Activated CD8-positive, alpha-beta memory T cell treated with anti-CD3 and anti-CD28 coated beads for 4 hours (primary cell): ENCODE measurements around the gene VWA3A.
"Not testable (repeated sequence)": the region's sequence is repeated elsewhere in the genome, so short reads cannot be mapped to it uniquely, and the experiment has no call there.

Experiments used
- DNase-seq, 2 donors: peaks; one replicate each; pipeline ENCODE4 v3.0.0-alpha.2; 2020; ENCODE audit warnings: low read depth in 2 of 2

Gene VWA3A

GRCh38 chr16:22086440-22086839 is 5.9 kb upstream of the VWA3A start:
- no peak for DNase-seq

GRCh38 chr16:22088642-22089041 is 3.7 kb upstream of the VWA3A start:
- DNase-seq: no peak

DNA sequence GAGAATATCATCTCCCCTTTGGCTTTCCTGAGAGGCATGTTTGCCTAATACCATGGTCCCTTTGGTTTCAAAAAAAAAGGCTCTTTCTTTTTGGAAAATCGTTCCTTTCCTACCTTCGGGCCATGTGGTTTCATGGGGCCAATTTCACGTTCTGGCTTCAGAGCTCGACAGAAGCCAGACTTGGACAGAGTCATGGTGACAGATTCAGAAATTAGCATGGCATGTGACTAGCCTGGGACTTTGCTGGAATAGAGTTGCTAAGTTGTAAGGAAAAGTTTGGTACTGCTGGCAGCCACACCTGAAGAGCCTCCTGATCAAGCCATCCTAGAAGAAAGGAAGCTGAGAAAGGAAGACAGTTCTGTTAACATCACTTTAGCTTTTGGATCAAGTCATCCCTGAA is 2.4 kb upstream of the VWA3A start:
- DNase-seq: no peak

DNA sequence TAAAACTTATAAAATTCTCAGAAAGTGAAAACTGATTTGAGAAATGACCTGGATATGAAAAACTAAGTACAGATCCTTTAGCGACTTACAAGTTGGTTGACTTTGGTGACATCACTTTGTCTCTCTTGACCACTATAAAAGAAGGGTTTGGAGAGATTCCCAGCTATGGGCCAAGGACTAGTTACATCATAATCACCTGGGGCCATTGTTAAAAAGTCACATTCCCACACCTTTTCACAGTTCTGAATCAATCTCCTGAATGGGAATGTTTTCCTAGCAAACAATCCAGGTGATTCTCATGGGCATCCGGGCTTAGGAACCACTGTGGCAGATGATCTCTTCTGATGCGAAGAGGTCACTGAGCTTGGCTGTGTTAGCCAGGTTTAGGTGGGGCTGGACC is 620 bp upstream of the VWA3A start:
- DNase-seq: no peak

- DNase-seq: no peak
Observed at GRCh38 chr16:22093331-22093730, 990 bp downstream of the VWA3A start.

GRCh38 chr16:22093996-22094395 is 1.7 kb downstream of the VWA3A start:
- no peak for DNase-seq

DNA sequence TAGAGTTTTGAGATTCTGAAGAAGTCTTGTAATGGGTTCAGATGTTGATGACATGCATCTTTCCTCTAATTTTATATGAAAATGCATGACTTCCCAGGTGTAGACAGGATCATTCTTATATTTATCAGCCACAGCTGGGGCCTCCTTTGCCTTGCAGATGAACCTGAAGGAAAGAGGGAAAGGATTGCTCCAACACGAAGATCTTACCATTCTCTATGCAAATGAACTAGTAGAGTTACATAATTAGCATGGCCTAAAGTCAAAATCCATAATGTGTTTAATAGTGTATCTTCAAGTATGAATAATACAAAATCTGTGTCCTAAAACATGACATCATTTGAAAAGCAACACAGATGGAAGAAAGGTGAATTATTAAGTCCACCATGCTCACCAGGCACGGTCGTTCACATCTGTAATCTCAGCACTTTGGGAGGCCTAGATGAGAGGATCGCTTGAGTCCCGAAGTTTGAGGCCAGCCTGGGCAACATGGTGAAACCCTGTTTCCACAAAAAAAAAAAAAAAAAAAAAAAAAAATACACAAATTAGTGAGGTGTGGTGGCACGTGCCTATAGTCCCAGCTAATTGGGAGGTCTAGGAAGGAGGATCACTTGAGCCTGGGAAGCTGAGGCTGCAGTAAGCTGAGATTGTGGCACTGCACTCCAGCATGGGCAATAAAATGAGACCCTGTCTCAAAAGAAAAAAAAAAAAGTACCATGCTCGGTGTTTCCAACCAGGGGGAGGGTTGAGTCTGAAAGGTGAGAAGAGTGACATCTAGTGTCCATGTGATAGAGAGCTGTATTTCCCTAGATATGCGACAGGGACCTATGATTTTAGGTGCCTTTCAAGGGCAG is 6.3 kb downstream of the VWA3A start:
- no peak for DNase-seq

GRCh38 chr16:22099256-22099975 is 7.1 kb downstream of the VWA3A start:
- DNase-seq: no peak

DNA sequence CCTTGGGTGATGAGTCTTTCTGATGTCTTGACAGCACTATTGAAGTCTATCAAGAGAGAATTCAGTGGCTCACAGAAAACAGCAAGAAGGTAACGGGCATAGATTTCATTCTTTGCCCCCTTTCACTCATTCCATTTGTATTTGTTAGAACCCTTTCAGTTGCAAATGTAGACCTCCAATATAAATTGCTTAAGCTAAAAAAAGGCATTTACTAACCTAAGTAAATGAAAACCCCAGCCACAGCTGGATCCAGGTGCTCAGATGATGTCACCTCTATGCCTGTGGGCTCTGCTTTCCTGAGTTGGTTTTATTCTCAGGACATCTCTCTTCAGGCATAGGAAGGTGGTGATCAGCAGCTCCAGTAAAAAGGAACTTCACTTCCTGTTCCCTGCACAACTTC is 11.1 kb downstream of the VWA3A start:
- DNase-seq: no peak

DNA sequence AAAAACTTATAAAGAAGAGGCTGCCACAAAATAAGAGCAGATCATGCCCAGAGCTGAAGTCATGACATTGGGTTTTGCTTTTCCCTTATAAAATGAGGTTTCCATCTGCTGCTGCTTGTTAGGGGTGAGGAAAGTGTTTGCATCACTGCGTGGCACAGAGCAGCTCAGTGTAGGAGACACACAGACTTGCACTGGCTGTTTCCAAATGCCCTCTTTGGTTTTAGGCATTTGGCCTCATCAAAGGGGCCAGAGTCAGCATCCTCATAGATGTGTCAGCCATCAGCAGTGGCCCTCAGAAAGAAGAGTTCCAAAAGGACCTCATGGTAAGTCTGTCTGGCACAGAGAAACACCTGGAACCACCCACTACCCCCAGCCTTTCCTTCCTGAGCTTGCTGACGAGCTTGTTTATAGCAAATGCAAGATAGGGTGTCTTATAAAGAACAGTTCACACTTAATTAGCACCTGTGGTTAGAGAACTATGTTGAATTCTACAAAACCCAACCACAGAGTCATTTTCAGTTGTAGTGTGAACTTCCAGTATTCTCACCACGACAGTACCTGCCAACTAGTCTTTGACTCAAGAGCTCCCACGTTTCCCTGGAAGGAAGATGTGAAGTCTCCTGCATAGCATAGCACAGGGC is 17.0 kb downstream of the VWA3A start:
- no peak for DNase-seq

DNA sequence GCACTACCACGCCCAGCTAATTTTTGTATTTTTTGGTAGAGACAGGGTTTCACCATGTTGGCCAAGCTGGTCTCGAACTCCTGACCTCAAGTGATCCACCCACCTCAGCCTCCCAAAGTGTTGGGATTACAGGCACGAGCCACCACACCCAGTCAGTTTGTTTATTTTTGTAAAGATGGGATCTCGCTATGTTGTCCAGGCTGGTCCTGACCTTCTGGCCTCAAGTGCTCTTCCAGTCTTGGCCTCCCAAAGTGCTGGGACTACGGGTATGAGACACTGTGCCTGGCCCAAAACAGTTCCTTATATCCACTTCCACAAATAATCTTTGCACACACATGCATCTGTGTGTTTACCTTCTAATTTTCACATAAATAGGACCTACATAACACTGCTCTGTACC is 19.3 kb downstream of the VWA3A start:
- DNase-seq: not testable (repeated sequence)

- no peak for DNase-seq
Observed at GRCh38 chr16:22116095-22116700, 23.9 kb downstream of the VWA3A start.

DNA sequence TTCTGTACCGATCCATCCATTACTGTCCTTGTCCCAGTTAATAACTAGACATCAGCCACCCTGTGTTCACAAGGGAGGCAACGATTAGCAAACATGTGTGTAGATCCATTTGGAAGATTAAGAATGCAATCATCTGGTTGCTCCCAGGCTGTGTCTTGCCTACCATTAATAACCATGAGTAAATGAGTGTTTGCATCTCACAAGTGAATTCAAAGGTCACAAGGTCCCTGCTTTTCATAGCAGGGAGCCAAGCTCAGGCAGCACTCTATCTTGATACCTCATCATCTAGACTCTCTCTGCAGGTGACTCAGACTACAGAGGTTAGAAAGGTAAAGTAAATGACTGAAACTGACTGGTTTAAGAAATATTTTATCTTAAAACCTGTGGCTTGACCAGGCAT is 25.3 kb downstream of the VWA3A start:
- no peak for DNase-seq

DNA sequence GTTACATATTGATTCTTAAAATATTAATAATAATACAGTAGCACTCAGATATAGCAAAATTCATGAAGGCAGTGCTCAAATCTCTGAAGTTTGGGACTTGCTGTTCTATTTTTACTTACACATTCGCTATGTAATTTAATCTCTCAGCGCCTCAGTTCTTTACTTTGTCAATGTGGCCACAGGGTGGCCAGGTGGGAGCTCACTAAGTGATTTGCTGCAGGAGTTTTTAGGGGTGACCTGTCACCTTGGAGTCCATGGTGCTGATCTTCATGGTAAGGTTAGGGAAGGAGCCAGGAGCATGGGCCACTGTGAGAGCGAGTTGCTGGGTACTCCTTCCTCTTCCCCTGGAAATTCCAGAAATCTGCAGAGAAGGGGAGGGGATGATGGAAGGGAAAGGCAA is 28.1 kb downstream of the VWA3A start:
- no peak for DNase-seq

DNA sequence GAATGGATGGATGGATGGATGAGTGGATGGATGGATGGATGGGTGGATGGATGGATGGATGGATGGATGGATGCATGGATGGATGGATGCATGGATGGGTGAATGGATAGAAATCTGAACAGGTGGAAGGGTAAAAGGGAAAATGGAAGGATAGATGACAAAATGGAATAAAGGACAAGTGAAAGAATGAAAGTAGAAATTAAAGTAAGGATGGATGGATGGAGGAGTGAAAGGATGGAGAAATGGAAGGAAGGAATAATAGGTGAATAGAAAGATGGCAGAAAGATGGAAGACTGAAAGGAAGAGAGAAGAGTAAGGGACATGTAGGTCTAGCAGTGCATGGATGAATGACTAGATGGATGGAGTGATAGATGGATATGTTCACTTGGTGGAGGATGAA is 29.9 kb downstream of the VWA3A start:
- DNase-seq: no peak

DNA sequence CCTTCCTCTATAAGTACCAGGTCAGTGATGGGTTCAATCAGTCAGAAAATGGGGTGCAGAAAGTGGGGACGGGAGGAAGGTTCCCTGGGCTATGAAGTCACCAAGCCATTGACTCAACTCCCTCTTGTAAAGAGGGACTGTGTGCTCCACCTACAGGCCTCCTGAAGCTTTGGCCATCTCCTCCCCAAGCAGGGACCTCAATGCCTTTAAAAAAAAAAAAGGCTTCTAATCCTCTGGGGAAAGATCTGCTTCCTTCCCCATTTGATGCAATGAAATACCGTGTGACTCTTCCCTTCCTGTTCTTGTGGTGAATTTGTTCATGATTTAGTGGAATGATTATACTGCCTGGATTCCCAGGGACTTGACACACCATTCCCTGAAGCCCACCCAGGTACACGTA is 30.8 kb downstream of the VWA3A start:
- DNase-seq: no peak

- no peak for DNase-seq
Observed at GRCh38 chr16:22123759-22124490, 31.6 kb downstream of the VWA3A start.

DNA sequence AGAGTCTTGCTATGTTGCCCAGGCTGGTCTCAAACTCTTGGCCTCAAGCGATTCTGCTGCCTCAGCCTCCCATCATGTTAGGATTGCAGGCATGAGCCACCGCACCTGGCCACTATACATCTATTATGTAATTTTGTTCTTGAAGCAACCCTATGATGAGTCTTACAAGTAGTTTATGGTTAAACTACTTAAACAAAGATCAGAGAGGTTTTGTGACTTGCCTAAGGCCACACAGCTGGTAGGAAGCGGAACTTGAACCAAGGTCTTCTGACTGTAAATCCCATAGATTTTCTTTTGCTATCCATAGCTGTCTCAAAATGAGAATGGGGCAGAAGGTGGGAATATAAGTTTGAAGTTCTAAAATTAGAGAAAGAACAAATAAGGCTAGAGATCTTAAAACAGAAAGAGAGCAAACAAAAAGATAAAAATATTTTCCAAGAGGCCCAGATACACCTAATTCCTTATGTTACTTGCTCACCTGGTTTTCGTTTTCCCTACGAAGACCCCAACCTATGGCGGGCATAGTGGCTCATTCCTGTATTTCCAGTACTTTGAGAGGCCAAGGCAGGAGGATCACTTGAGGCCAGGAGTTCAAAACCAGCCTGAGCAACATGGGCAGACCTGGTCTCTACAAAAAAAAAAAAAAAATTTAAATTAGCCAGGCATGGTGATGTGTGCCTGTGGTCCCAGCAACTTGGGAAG is 32.4 kb downstream of the VWA3A start:
- DNase-seq: no peak

DNA sequence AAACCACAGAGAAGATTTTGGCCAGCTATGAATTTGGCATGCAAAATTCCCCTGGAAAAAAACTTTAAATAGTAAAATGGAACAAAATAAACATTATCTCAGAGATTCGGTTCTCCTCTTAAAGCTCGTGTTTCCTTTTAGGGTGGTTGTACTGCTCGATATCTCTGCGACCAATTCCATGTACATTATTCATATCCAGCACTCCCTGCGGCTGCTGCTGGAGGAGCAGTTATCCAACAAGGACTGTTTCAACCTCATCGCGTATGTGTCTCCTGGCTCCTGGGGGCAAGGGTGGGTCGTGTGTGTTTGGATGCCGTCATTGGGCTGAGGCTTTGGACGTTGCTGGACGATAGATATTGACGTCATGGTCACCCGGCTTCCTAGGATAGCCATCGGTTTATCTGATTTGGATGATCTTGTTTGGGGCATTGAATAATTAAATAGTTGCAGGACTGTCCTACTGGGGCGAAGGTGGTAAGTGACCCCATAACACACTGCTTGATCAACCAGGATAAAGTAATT is 33.8 kb downstream of the VWA3A start:
- DNase-seq: no peak

DNA sequence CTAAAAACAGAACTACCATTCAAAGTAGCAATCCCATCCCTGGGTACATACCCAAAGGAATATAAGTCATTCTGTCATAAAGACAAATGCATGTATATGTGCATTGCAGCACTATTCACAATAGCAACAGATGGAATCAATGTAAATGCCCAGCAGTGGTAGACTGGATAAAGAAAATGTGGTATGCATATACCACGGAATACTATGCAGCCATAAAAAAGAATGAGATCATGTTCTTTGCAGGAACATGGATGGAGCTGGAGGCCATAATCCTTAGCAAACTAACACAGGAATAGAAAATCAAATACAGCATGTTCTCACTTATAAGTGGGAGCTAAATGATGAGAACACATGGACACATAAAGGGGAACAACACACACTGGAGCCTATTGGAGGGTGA is 36.2 kb downstream of the VWA3A start:
- DNase-seq: not testable (repeated sequence)

DNA sequence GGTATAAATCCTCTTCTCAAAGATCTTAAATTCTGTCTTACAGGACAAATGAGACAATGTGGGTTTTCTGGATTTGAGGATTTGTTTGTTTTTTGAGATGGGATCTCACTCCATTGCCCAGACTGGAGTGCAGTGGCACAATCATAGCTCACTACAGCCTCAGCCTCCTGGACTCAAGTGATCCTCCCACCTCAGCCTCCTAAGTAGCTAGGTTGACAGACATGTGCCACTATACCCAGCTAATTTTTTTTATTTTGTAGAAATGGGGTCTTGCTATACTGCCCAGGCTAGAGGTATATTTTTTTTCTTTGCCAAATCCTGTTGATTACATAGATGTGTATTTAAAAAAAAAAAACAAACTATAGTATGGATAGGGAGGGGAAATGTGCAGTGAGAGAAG is 38.2 kb downstream of the VWA3A start:
- DNase-seq: no peak
